GM21717 (cell line): ENCODE data around the gene CHSY1.
A peak's percentile ranks its signal among the peaks of the same experiment; 100 is the strongest.
"Not testable (repeated sequence)": the region's sequence is repeated elsewhere in the genome, so short reads cannot be mapped to it uniquely, and the experiment has no call there.

Experiments
- ATAC-seq: cut with Tn5 transposase; IDR thresholded peaks from one replicate; pipeline ENCODE4 v1.9.1; 2021; ENCODE audit warnings: mild to moderate bottlenecking, moderate library complexity; ENCODE audit not compliant: unreplicated experiment

CHSY1 gene, protein sequence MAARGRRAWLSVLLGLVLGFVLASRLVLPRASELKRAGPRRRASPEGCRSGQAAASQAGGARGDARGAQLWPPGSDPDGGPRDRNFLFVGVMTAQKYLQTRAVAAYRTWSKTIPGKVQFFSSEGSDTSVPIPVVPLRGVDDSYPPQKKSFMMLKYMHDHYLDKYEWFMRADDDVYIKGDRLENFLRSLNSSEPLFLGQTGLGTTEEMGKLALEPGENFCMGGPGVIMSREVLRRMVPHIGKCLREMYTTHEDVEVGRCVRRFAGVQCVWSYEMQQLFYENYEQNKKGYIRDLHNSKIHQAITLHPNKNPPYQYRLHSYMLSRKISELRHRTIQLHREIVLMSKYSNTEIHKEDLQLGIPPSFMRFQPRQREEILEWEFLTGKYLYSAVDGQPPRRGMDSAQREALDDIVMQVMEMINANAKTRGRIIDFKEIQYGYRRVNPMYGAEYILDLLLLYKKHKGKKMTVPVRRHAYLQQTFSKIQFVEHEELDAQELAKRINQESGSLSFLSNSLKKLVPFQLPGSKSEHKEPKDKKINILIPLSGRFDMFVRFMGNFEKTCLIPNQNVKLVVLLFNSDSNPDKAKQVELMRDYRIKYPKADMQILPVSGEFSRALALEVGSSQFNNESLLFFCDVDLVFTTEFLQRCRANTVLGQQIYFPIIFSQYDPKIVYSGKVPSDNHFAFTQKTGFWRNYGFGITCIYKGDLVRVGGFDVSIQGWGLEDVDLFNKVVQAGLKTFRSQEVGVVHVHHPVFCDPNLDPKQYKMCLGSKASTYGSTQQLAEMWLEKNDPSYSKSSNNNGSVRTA

DNA sequence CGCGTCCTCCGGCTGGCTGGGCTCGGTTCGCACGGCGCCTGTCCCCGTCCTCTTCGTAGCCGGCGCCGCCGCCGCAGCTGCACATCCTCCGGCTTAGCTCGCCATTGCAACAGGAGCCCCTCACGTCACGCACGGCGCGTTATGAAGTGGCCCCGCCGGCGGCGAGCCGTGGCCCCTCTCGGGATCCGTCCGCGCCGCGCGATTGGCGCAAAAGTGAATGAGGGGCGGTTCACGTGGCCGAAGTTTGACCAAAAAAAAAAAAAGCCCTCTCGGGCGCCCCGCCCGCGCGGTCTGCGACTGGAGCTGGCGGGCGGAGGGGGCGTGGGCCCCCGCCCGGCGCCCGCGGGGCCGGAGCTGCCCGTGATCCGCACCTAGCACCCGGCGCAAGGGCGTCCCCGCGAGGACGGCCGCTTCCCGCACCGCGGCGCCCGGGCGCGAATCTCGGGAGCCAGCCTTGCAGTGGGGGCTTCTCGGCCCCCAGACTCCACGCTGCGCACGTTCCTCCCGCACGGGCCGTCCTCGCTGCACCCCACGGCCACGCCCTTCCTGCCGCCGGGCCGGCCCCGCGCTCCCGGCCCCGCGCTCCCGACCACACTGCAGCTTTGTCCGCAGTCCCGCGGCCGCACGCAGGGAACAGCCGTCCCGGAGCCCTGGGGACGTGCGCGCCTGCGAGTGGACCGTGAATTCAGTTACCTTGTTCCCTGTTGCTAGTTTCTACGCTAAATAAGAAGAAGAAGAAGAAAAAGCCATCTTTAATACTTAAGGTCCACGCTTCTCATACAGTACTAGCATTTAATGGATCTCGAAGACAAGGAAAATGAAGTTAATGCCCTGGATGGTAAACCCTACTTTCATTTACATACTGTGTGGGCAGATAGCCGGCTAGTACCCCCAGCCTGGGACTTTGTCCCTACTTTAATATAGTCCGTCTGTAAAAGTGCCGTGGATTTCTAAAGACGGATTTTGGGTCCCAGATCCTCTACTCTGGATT is at the start of gene CHSY1:
TSS of gene CHSY1 (minus strand) at position 219 of the 991 bp plus-strand sequence. CDS start 592 bp downstream, outside the sequence.
- peak; percentile 68 for ATAC-seq

DNA sequence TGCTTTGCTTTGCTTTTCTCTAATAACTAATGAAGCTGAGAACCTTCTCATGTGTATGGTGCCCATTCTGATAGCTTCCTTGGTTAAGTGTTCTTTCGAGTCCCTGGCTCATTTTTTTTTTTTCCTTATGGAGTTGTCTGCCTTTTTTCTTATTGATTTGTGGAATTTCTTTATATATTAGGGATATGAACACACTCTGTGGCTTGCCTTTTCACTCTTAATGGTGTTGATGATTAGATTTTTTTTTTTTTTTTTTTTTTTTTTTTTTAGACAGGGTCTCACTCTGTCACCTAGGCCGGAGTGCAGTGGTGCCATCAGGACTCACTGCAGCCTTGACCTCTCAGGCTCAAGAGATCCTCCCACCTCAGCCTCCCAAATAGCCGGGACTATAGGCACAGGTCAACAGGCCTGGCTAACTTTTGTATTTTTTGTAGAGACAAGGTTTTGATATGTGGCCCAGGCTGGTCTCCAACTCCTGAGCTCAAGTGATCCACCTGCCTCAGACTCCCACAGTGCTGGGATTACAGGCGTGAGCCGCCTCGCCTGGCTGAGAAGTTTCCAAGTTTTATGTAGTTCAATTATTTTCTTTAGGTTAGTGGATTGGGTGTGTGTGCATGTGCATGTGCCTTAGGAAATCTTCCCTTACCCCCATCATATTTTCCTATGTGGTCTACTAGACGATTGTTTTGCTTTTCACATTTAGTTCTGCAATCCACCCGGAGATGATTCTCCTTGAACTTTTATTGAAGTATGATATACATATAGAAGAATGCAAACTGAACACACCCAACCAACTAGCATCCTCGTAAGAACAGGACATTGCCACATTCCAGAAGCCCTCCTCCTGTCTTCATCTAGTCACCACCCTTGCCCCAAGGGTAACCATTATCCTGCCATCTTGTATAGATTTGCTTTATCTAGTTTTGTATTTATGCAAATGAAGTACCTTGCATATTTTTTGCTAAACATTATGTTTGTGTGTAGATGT is 44.9 kb upstream of the CHSY1 start:
- ATAC-seq, result no peak

DNA sequence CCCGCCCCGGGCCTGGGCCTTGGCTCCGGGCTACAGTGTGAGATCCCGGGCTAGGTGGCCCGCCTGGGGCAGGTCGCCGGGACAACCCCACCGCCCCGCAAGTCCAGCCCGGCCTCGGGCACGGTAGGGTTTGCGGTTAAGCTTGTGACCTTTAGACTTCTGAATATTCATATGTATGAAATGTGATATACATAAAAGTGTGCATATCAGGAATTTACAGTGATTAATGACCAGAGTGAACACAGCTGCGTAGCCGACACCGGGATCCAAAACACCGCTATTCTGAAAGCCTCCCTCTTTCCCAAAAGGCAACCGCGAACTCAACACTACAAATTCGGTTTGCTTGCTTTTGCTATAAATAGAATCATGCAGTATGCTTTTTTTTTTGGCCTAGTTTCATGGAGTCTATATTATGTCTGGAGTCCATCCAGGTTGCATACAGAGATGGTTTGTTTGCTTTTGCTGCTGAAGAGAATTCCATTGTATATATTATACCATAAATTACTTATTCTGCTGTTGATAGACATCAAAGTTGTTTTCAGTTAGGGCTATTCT is 43.8 kb upstream of the CHSY1 start:
- no peak for ATAC-seq

DNA sequence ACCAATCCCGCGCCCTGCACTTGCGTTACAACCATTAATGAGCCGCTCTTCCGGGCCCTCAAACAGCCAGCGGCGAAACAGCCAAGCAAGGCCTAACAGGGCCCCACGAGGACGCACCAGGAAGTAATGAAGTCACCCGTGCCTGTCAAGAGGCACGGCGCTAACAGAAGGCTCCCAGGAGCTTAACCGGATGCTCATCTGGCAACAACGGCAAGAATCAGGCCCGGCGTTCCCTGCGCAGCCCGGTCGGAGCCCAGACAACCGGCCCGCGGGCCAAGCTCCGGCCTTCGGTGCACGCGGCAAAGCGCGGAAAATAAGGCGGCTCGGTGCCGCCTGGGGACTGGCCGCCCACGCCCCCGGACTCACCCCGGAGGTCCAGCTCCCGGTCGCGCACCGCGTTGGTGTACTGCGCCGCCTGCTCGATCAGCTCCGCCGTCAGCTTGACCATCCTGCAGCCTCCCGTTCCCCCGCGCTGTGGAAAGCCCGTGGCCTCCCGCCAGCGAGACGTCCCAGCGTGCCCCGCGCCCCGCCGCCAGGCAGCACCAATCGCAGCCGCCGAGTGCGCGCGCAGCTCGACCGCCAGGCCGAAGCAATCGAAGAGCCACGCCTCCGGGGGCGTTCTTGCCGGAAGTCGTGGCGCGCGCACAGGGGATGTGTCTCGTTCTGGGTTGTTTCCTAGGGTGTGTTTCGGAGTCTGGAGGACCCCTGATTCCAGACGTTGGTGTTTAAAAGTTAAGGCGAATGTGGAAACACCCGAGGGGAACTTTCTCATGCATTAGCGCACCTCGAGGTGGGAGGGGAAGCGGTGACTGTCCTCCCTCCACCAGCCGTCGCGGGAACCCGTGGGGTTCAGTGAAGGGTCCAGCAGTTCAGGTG is 43.1 kb upstream of the CHSY1 start, which contains the start of gene SNRPA1:
TSS of gene SNRPA1 (minus strand) at position 518 of the 876 bp plus-strand sequence. CDS start at position 448, 70 bp downstream.
- peak; percentile 79 for ATAC-seq

DNA sequence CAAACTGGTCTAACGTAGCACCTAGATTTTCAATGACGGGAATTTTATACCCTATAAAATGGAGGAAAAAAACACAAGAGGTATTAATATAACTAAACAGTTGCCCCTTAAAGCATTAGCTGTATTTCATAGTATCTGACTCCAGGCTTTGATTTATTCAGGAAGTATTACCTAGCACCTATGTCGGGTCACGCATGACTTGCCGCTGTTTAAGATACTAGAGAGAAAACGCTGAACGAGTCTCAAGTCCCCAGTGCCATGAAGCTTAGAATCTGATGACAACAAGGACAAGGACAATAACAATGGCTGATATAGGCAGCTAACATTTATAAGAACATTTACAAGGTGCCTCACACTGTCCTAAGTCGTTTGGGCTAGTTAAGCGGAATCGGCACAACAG is 41.3 kb upstream of the CHSY1 start:
- ATAC-seq, result no peak

DNA sequence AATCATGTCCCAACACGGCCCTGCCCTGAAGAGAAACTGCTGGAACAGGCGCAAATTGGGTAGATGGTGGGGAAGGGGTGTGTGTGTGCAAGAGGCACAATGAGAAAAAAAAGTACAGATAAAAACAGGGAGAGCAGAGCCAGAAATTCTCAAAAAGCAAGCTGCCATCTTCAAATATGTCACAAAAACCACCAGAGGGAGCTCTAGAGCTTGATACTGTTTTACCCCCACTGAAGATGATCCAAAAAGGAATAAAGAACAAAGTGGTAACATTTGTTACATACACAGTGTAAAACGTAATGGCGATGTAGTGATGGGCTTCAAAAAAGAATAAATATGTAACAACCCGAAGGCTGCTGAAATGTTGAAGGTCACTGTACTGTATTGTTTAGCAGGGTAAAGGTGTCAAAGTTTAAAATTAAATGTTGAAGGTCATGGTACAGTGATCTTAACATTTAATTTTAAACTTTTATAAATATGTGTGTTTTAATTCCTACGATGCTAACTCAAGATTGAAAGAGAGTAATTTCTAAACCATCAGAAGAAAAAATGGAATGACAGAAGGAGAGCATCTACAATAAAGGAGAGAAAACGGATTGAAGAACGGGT is 37.2 kb upstream of the CHSY1 start:
- no peak for ATAC-seq

DNA sequence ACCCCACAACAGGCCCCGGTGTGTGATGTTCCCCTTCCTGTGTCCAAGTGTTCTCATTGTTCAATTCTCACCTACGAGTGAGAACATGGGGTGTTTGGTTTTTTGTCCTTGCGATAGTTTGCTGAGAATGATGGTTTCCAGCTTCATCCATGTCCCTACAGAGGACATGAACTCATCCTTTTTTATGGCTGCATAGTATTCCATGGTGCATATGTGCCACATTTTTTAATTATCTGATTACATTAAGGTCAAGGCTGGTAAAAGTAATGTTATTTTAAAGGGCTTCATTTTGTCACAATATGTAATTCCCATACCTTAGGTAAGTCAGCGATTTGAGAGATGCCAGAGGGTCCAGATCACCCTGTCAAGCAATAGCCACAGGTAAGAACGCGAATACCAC is 35.5 kb upstream of the CHSY1 start:
- not testable (repeated sequence) for ATAC-seq

DNA sequence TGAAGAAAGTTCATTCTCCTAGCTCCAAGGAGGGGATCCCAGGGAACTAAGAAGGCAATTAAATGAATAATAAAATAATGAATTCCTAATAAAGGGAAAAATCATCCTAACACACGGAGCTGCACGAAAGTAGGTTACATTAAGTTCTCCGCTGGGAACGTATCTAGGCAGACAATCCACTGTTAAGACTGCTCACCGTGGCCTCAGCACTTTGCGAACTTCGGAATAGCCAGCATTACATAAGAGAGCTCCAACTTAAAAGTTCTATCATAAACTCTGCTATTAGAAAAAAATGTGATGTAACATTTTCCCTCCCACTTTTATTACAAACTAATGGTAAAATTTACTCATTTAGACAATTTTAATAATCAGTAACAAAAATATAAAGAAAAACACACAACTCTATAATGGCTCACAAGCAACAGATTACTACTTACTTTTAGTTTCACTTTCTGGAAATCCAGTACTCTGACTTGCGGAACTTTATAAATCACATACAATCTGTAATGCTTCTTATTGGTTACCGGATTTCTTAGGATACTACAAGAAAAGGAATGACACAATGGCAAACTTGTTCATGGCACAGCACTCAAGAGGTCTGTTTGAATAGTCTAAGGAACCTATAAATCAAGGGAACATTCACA is 34.7 kb upstream of the CHSY1 start:
- ATAC-seq, result no peak

DNA sequence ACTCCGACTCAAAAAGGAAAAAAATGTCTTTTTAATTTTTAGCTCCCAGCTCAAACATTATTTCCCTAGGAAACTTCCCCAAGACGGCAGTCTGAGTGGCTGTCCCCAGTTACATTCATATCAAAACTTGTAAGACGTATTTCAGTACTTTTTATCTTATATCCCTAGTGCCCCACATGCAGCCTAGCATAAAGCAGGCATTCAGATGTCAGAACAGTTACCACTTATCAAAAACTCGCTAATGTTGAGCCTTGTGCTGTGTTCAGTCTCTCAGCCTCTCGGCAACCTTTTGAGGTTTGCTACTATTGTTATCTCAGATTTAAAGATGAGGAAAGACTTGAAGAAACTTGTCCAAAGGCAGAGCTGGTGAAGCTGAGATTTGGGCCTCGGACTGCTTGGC is 32.1 kb upstream of the CHSY1 start:
- ATAC-seq, result no peak

DNA sequence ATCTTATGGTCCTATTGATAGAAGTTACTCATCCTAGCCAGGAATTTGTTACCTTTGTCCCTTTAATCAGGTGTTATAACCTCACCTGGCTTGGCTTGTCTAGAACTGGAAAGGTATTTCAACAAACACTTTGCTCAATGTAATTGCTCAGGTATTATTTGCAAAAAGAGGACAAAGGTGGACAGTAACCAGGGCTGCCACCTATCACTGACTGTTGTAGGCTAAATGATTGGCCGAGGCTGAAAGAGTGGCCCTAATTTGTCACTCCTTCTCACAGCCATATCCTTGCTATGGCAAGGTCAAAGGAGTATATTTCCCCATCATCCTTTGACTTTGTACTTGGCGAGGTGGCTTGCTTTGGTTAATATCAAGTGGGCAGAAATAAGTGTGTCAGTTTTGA is 28.2 kb upstream of the CHSY1 start:
- no peak for ATAC-seq

DNA sequence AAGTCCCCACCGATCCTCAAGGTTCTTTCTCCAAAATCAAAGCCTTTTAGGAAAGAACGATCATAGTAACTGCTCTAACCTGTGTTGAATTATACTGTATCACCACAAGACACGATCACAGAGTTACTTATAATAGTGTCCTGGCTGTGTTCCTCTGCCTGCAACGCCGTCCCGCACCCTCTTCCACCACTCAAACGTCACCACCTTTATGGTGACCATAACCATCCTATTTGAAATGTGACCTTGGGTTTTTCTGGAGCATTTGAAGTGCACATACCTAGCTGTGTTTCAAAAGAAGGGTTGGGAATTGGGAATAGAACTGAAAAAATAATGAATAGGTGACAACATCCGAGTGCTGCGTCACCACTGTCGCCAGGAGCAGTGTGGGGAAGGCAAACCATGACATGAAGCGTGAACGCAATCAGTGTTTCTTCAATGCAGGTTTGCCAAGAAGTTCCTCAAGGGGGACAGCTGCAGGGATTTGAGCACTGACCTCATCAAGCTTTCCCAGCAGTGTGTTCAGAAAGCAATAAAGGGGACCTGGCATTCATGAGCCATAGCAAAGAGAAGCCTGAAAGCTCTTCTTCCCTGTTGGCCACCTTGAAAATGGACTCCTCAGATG is 26.2 kb upstream of the CHSY1 start:
- no peak for ATAC-seq

DNA sequence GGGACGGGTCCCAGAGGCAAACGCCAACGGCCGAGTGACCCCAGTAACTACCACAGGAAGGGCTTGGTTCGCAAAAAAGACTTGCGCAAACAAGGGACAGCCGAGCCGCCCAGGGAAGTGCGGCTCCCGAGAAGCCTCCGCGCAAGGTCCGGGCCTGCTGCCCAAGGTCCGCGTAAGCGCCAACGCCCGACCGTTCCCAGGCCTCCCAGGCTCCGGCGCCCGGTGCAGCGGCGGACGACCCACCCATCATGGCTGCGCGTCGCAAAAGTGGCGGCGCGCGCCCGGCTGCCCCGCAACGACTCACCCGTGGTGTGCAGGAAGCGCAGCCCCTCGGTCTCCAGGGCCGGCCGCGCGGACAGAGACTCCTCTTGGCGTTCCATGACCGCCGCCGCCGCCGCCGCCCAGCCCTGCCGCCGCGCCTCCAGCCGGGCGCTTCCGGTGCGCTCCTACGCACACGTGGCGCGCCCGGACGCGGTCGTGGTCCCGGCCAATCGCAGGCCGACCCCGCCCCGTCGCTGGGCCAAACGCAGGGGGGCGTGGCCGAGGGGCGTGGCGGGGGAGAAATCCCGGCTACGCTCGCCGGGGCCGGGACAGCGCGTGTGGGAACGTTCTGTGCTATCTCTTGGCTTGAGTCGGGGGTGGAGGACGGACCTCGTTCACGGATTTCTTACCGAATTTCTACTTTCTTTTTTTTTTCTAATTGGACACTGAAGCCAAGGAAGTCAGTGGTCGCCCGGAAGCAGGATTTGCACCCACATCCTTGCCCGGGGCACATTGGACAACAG is 25.4 kb upstream of the CHSY1 start, which contains the start of gene SELENOS:
TSS of gene SELENOS (minus strand) at position 448 of the 785 bp plus-strand sequence. CDS start at position 380, 68 bp downstream.
- ATAC-seq, result peak; percentile 91

DNA sequence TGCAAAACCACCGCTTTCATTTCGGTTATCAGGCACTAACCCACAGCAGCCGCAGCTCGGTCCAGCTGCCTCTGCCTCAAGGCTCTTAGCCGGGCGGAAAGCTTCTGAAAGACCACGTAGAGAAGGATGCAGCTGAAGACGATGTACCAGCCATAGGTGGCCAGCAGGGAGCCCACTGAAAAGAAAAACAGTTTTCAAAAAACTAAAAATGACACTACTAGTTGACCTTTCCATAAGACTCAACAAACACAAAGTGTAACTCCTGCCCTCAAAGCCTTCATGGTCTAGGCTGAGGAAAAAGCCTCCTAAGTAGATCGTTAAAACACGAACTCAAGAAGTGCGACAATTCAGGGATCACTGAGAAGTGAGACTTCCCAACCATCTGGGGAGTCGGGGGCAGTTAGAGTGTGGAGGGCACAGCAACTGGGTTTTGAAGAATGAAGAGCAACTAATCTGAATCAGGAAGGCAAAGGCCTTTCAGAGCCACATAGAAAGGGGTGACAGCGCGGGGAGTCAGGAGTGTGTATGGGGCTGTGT is 24.7 kb upstream of the CHSY1 start:
- ATAC-seq, result peak; percentile 24

DNA sequence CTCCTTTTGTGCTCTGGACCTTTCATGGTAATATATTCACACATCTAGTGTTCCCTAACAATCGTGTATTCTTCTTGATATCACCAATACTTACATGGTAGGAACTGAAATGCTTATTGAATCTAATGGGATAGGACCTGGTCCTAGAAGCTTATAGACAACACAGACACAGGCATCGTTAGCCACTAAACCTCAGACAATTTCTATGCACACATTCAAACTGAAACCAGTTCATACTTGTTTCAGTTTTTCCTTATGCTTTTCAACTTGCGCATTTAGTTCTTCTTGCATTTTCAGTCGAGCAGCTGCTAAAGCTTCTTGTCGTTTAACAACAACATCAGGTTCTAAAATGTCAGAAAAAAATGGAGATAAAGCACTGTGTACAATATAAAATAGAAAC is 23.2 kb upstream of the CHSY1 start:
- ATAC-seq, result peak; percentile 36

DNA sequence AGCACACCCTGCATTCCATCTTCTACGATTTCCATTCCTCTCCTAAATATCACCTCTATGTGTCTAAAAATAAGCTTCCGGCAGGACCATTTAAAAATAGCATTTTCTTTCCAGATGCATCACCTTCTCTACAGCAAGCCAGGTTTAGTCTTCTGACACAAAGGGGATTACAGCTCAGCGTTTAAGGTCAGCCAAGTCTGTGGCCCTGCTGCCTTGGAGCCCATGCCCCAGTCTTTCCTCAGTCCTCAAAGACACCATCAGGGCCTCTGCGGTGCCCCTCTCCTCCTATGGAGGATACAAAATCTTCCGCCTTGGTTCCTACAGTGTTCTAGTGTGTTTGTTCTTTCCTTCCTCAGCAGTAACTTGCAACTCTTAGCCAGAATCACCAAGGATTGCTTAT is 21.7 kb upstream of the CHSY1 start:
- ATAC-seq, result no peak

DNA sequence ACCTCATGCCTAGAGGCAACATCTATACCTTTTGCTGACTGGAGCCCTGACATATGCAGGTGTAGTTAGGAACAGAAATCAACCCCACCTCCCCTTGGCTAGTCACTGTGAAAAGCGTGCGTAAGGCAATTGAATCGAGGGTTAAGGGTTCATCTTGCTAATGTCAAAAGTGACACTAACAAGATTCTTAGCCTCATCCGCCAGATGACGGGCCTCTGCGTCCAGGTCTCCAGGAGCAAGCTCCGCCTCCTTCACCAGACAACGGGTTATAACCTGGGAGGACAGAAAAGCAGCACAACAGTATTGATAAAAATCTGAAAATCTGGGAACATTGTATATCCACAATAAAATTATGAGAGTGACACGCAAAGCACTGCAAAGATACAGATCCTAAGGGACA is 20.7 kb upstream of the CHSY1 start:
- no peak for ATAC-seq
